ENCODE data around the gene ADAM12. TPM values are rescaled to one million over a fixed set of nuclear protein-coding genes. Genes with fewer than 3 reads are reported as not detected.

Gene ADAM12
- polyA plus RNA-seq, result 1.7 and 2.5 TPM in 2 replicates

GRCh38 chr10:126387931-126388911, at the start of gene ADAM12:
Gene ADAM12 (minus strand): TSS chr10:126388477. CDS start chr10:126388145, 332 bp downstream.

All from Purkinje cell (primary cell).